ENCODE results near the gene CRYGN.

Gene CRYGN

GRCh38 chr7:151425670-151426440 is 14.1 kb downstream of the CRYGN start:
- no peak for DNase-seq

GRCh38 chr7:151424799-151425198 is 15.1 kb downstream of the CRYGN start:
- no peak for DNase-seq

GRCh38 chr7:151423936-151424335 is 16.0 kb downstream of the CRYGN start:
- DNase-seq, result no peak

- DNase-seq, result no peak
Measured at GRCh38 chr7:151423226-151423625, 16.7 kb downstream of the CRYGN start.

- DNase-seq, result no peak
Measured at GRCh38 chr7:151422212-151422611, 17.7 kb downstream of the CRYGN start.

- no peak for DNase-seq
Measured at GRCh38 chr7:151420144-151420543, 19.8 kb downstream of the CRYGN start.

GRCh38 chr7:151416941-151417315 is 23.0 kb downstream of the CRYGN start:
- no peak for DNase-seq

GRCh38 chr7:151416112-151416940 is 23.6 kb downstream of the CRYGN start:
- DNase-seq, result no peak

GRCh38 chr7:151415375-151416105 is 24.4 kb downstream of the CRYGN start:
- no peak for DNase-seq

- no peak for DNase-seq
Measured at GRCh38 chr7:151413241-151413640, 26.7 kb downstream of the CRYGN start.

GRCh38 chr7:151412318-151412717 is 27.6 kb downstream of the CRYGN start:
- no peak for DNase-seq

- no peak for DNase-seq
Measured at GRCh38 chr7:151411551-151411950, 28.4 kb downstream of the CRYGN start.

- DNase-seq, result peak; percentile 19
Measured at GRCh38 chr7:151410405-151411390, 29.2 kb downstream of the CRYGN start.

- peak; percentile 38 for DNase-seq
Measured at GRCh38 chr7:151409667-151410404, 30.1 kb downstream of the CRYGN start, which contains the start of gene WDR86. TSS of gene WDR86 (minus strand) at chr7:151410038. CDS start at chr7:151409589, 449 bp downstream.

- DNase-seq, result peak; percentile 60
Measured at GRCh38 chr7:151408839-151409666, 30.9 kb downstream of the CRYGN start.

GRCh38 chr7:151408498-151408838 is 31.5 kb downstream of the CRYGN start:
- no peak for DNase-seq

- no peak for DNase-seq
Measured at GRCh38 chr7:151406886-151407583, 32.9 kb downstream of the CRYGN start.

GRCh38 chr7:151406051-151406875 is 33.7 kb downstream of the CRYGN start:
- DNase-seq, result no peak

- no peak for DNase-seq
Measured at GRCh38 chr7:151405588-151405987, 34.4 kb downstream of the CRYGN start.
